Pancreas (tissue), 10 donors: Measurements from ENCODE around the gene LCORL. TPM values are rescaled to one million over a fixed set of nuclear protein-coding genes. Genes with fewer than 3 reads are reported as not detected.
"Not testable (repeated sequence)": the region's sequence is repeated elsewhere in the genome, so short reads cannot be mapped to it uniquely, and the experiment has no call there.

Experiments
- ATAC-seq, 4 donors: fragments of 200-7000 bp; cut with Tn5 transposase; one replicate each; pipeline versions ENCODE4 v1.8.0 to v1.9.1; 2020; ENCODE audit warnings: mild to moderate bottlenecking in 4 of 4, moderate library complexity in 4 of 4
- DNase-seq, 6 donors: peaks; one replicate each; pipeline ENCODE4 v3.0.0-alpha.2; 2020
- FAIRE-seq: peaks from 2 replicates; lab custom pipeline; 2012; peaks lifted over from hg19 to GRCh38; lab: Jason Lieb, UNC
- H3K27ac ChIP-seq, 4 donors: fragments of 200-600 bp; sonication (generic); 1 replicate in 3 of 4; 2 replicates in 1 of 4; pipeline versions ENCODE4 v1.5.0 to v1.8.0; 2020
- H3K27me3 ChIP-seq, 4 donors: fragments of 200-600 bp; one replicate each; pipeline ENCODE4 v1.8.0; 2021
- H3K36me3 ChIP-seq, 3 donors: fragments of 200-600 bp; sonication (generic) in 1 of 3; one replicate each; pipeline versions ENCODE4 v1.5.0 to v1.8.0; 2020 to 2021
- H3K4me1 ChIP-seq, 3 donors: fragments of 200-600 bp; one replicate each; pipeline ENCODE4 v1.8.0; 2021
- H3K4me3 ChIP-seq, 4 donors: fragments of 200-600 bp; sonication (generic) in 2 of 4; one replicate each; pipeline versions ENCODE4 v1.5.0 to v1.8.0; 2020 to 2021
- H3K9me3 ChIP-seq, 4 donors: fragments of 200-600 bp; one replicate each; pipeline ENCODE4 v1.8.0; 2021
- CTCF ChIP-seq, 4 donors: fragments of 200-600 bp; sonication (generic) in 3 of 4; IDR thresholded peaks; one replicate each; pipeline versions ENCODE4 v1.5.0 to v1.8.0; 2021; ENCODE audit warnings: antibody characterized with exemption in 4 of 4
- WGBS, 2 donors: extraction: QIAGEN DNeasy Blood & Tissue Kit; methylation state at CpG; one replicate each; pipeline ENCODE4 v1.1.7; 2013; 5-methylcytosine and 5-hydroxymethylcytosine counted together
- intact Hi-C, 3 donors: fragments of 100-400 bp; cut with DNase I; formaldehyde crosslinking; loops; one replicate each; pipeline versions ENCODE4 v1.11.1 to v1.14.2; 2022
- polyA plus RNA-seq, 2 donors: library from polyadenylated mRNA; stranded (reverse); fragments of 200-250 nt; gene quantifications; one replicate each; pipeline ENCODE4 v1.2.3, GENCODE V29; 2013
- total RNA-seq, 6 donors: library from RNA; stranded (reverse); fragmentation: NEBNext Ultra II Directional in 4 of 6; extraction: Animal tissue kit (Norgen Biotek cat#: 25700) in 4 of 6; gene quantifications; one replicate each; pipeline versions ENCODE4 v1.2.1 to v1.2.4, GENCODE V29; 2021 to 2023
- donor health status: healthy with polysubstance abuse.
- donor health status: DM: no; HTN: no; CAD: no; lungs with moderate emphysema.
- donor health status: DM: no; HTN: no; CAD: no.
- donor health status: control.
- donor health status: control.
- donor health status: Bipolar disorder and iron deficiency.
- donor health status: DM: yes; HTN: yes; CAD: no.
- donor health status: DM: no; HTN: no; CAD: no.
- donor health status: DM: no; HTN: no; CAD: no.
- donor health status: DM: yes; HTN: yes; CAD: no.

The LCORL gene
- total and polyA plus RNA-seq, 8 donors = 1.7 to 11.8 (median 5.3) TPM

- no peaks in the 10 kb centered on the region for H3K36me3 ChIP-seq
- no peak for DNase-seq
- no peak for ATAC-seq
- intact Hi-C loops = no loop called here
- H3K27me3 ChIP-seq = no peaks in the 10 kb centered on the region
- H3K4me1 ChIP-seq = no peaks in the 10 kb centered on the region
- no peak for FAIRE-seq
- no peak overlapping the region for H3K4me3 ChIP-seq
- no peak for TF ChIP-seq CTCF (IDR thresholded peaks at IDR 0.05)
- H3K27ac ChIP-seq = no peak overlapping the region
- H3K9me3 ChIP-seq = no peaks in the 10 kb centered on the region
Observed at GRCh38 chr4:17851959-17852358, 169.6 kb downstream of the LCORL start.

GRCh38 chr4:17850295-17850694, 171.3 kb downstream of the LCORL start:
- H3K27me3 ChIP-seq, H3K27ac ChIP-seq, ATAC-seq, H3K4me1 ChIP-seq, H3K9me3 ChIP-seq, FAIRE-seq, H3K36me3 ChIP-seq, DNase-seq, intact Hi-C loops, H3K4me3 ChIP-seq: not testable (repeated sequence)
- 93 to 96% methylated on average over 1 of the region's 1 CpG for WGBS, 2 donors

- no peak for ATAC-seq
- H3K4me3 ChIP-seq = no peak overlapping the region
- H3K27me3 ChIP-seq = no peaks in the 10 kb centered on the region
- no peak overlapping the region for H3K27ac ChIP-seq
- intact Hi-C loops = no loop called here
- FAIRE-seq = no peak
- no peak for DNase-seq
- 87 to 89% methylated on average over 2 of the region's 2 CpGs for WGBS, 2 donors
- H3K36me3 ChIP-seq = no peaks in the 10 kb centered on the region
- no peak for TF ChIP-seq CTCF (IDR thresholded peaks at IDR 0.05)
- no peaks in the 10 kb centered on the region for H3K4me1 ChIP-seq
- no peaks in the 10 kb centered on the region for H3K9me3 ChIP-seq
Observed at GRCh38 chr4:17846266-17846665, 175.3 kb downstream of the LCORL start.

- Histone ChIP-seq H3K4me3 (no peak overlapping the region), H3K36me3 (no peaks in the 10 kb centered on the region), H3K27ac (no peak overlapping the region), H3K9me3 (no peaks in the 10 kb centered on the region), H3K27me3 (no peaks in the 10 kb centered on the region), H3K4me1 (no peaks in the 10 kb centered on the region)
- WGBS, 2 donors = 74 to 83% methylated on average over 1 of the region's 1 CpG
- DNase-seq (no peak), FAIRE-seq (no peak), ATAC-seq (no peak)
- no peak for TF ChIP-seq CTCF (IDR thresholded peaks at IDR 0.05)
- intact Hi-C loops = no loop called here
Observed at GRCh38 chr4:17823871-17824669, 197.5 kb downstream of the LCORL start.

- ATAC-seq = peak in 3 of 4 donors; percentile 84 to 87 (median 86)
- H3K36me3 ChIP-seq = no peaks in the 10 kb centered on the region
- WGBS, 2 donors = 55% methylated on average over 5 of the region's 5 CpGs
- H3K4me3 ChIP-seq = no peak overlapping the region
- no peaks in the 10 kb centered on the region for H3K4me1 ChIP-seq
- no peaks in the 10 kb centered on the region for H3K27me3 ChIP-seq
- TF ChIP-seq CTCF (IDR thresholded peaks at IDR 0.05) = peak in 2 of 4 donors; percentile 21 to 39
- intact Hi-C loops = loop anchor here in 2 of 3 donors (10.0 kb wide), 1 partner anchor 778 kb away; no protein-coding TSS in a partner anchor
- H3K9me3 ChIP-seq = no peaks in the 10 kb centered on the region
- DNase-seq = no peak
- FAIRE-seq = no peak
- H3K27ac ChIP-seq = no peak overlapping the region
Observed at GRCh38 chr4:17817027-17817426, 204.5 kb downstream of the LCORL start.
